Adipocyte (in vitro differentiated cells): ENCODE measurements around the gene EBPL.
"Not testable (repeated sequence)": the region's sequence is repeated elsewhere in the genome, so short reads cannot be mapped to it uniquely, and the experiment has no call there.

ENCODE experiments used
- DNase-seq: peaks from one replicate; pipeline ENCODE4 v3.0.0-alpha.2; 2015; ENCODE audit warnings: low read depth
- H3K27me3 ChIP-seq: replicated peaks from 2 replicates; pipeline ENCODE4 v1.7.0; 2013; ENCODE audit warnings: mild to moderate bottlenecking, low read length, moderate library complexity; ENCODE audit not compliant: control insufficient read depth, insufficient read depth
- H3K36me3 ChIP-seq: 2 replicates; pipeline ENCODE4 v1.7.0; 2013; ENCODE audit warnings: low read length, mild to moderate bottlenecking, moderate library complexity; ENCODE audit not compliant: control insufficient read depth, insufficient read depth, severe bottlenecking
- H3K4me1 ChIP-seq: 2 replicates; pipeline ENCODE4 v1.7.0; 2013; ENCODE audit warnings: mild to moderate bottlenecking, low read length, moderate library complexity; ENCODE audit not compliant: control insufficient read depth, insufficient read depth
- H3K4me3 ChIP-seq: 2 replicates; pipeline ENCODE4 v1.7.0; 2013; ENCODE audit warnings: mild to moderate bottlenecking, low read length, moderate library complexity
- H3K9ac ChIP-seq: 2 replicates; pipeline ENCODE4 v1.7.0; 2013; ENCODE audit warnings: mild to moderate bottlenecking, low read length, moderate library complexity
- H3K9me3 ChIP-seq: 2 replicates; pipeline ENCODE4 v1.7.0; 2013; ENCODE audit warnings: mild to moderate bottlenecking, low read length, moderate library complexity; ENCODE audit not compliant: control insufficient read depth

EBPL gene

DNA sequence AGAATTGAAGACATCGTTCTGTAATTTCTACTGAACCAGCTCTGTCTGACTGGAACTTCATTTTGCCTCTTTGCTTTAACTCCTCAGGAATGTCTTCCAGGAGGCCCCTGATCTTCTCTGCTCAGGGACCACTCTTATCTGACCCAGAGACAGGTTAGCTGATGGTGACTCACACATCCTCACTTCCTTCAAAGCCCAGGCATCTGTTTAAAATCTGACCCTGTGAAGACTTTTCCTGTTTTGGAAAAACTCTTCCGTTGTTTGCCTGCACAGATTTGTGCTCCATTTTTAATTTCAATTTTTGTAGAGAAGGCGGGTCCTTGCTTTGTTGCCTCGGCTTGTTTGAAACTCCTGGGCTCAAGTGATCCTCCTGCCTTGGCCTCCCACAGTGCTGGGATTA, 61.3 kb downstream of the EBPL start:
- Histone ChIP-seq H3K9ac (no peak overlapping the region), H3K4me3 (no peak overlapping the region), H3K27me3 (no peaks in the 10 kb centered on the region), H3K4me1 (peaks cover 13% of the 10 kb centered on the region), H3K9me3 (no peaks in the 10 kb centered on the region), H3K36me3 (no peaks in the 10 kb centered on the region)
- no peak for DNase-seq

- no peaks in the 10 kb centered on the region for H3K9me3 ChIP-seq
- DNase-seq = no peak
- no peak overlapping the region for H3K9ac ChIP-seq
- no peaks in the 10 kb centered on the region for H3K27me3 ChIP-seq
- H3K4me3 ChIP-seq = no peak overlapping the region
- H3K36me3 ChIP-seq = no peaks in the 10 kb centered on the region
- peaks cover 14% of the 10 kb centered on the region for H3K4me1 ChIP-seq
Observed at GRCh38 chr13:49629196-49629938, 61.9 kb downstream of the EBPL start.

- no peaks in the 10 kb centered on the region for H3K9me3 ChIP-seq
- DNase-seq = no peak
- H3K9ac ChIP-seq = no peak within 1 kb of the TSS
- peaks cover 14% of the 10 kb centered on the region for H3K4me1 ChIP-seq
- no peaks in the 10 kb centered on the region for H3K36me3 ChIP-seq
- H3K4me3 ChIP-seq = no peak within 1 kb of the TSS
- H3K27me3 ChIP-seq = no peaks in the 10 kb centered on the region
Observed at GRCh38 chr13:49627831-49628652, 63.2 kb downstream of the EBPL start, which contains the start of gene ARL11. TSS of gene ARL11 (plus strand) at chr13:49628507. CDS start at chr13:49630448, 1,941 bp downstream.

GRCh38 chr13:49625392-49626079, 65.8 kb downstream of the EBPL start:
- no peaks in the 10 kb centered on the region for H3K27me3 ChIP-seq
- no peak for DNase-seq
- H3K4me3 ChIP-seq = no peak overlapping the region
- no peaks in the 10 kb centered on the region for H3K36me3 ChIP-seq
- H3K9ac ChIP-seq = peak overlapping the region; percentile 24
- H3K9me3 ChIP-seq = no peaks in the 10 kb centered on the region
- peaks cover 14% of the 10 kb centered on the region for H3K4me1 ChIP-seq

DNA sequence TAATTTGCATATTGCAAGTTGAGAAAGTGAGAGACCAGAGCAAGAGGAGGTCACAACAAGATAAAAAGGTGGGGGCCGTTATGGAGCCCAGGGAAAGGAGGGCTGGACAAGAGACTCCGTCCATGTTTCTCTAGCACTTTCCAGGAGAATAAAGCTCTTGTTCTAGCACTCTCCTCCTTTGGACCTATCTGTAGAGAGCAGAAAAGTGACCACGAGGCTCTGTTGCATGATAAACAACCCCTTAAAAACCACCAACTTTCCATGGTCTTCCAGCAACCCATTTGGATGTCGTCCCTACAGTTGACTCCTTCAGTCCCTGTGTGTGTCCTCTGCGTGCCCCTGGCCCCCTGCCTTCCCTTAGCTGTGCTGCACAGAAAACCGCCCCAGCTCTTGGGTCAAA, 67.1 kb downstream of the EBPL start:
- DNase-seq = no peak
- Histone ChIP-seq H3K27me3 (no peaks in the 10 kb centered on the region), H3K4me1 (peaks cover 14% of the 10 kb centered on the region)

GRCh38 chr13:49622174-49622946, 68.9 kb downstream of the EBPL start:
- no peak overlapping the region for H3K4me3 ChIP-seq
- H3K36me3 ChIP-seq = no peaks in the 10 kb centered on the region
- no peak for DNase-seq
- peaks cover 14% of the 10 kb centered on the region for H3K4me1 ChIP-seq
- no peaks in the 10 kb centered on the region for H3K27me3 ChIP-seq
- no peak overlapping the region for H3K9ac ChIP-seq
- H3K9me3 ChIP-seq = no peaks in the 10 kb centered on the region

More for the DNA sequence above, 67.1 kb downstream of the EBPL start:
- Histone ChIP-seq H3K9me3 (no peaks in the 10 kb centered on the region), H3K36me3 (no peaks in the 10 kb centered on the region), H3K4me3 (no peak overlapping the region), H3K9ac (no peak overlapping the region)

GRCh38 chr13:49620170-49620621, 71.1 kb downstream of the EBPL start:
- no peak for DNase-seq
- Histone ChIP-seq H3K9me3 (no peaks in the 10 kb centered on the region), H3K27me3 (no peaks in the 10 kb centered on the region), H3K9ac (no peak overlapping the region), H3K4me3 (no peak overlapping the region), H3K4me1 (peaks cover 4% of the 10 kb centered on the region), H3K36me3 (no peaks in the 10 kb centered on the region)

- Histone ChIP-seq H3K27me3 (no peaks in the 10 kb centered on the region), H3K9me3 (peaks cover 3% of the 10 kb centered on the region), H3K4me3 (no peak overlapping the region), H3K9ac (no peak overlapping the region), H3K4me1 (no peaks in the 10 kb centered on the region), H3K36me3 (no peaks in the 10 kb centered on the region)
- DNase-seq = peak; percentile 34
Observed at GRCh38 chr13:49616676-49617065, 74.6 kb downstream of the EBPL start.

DNA sequence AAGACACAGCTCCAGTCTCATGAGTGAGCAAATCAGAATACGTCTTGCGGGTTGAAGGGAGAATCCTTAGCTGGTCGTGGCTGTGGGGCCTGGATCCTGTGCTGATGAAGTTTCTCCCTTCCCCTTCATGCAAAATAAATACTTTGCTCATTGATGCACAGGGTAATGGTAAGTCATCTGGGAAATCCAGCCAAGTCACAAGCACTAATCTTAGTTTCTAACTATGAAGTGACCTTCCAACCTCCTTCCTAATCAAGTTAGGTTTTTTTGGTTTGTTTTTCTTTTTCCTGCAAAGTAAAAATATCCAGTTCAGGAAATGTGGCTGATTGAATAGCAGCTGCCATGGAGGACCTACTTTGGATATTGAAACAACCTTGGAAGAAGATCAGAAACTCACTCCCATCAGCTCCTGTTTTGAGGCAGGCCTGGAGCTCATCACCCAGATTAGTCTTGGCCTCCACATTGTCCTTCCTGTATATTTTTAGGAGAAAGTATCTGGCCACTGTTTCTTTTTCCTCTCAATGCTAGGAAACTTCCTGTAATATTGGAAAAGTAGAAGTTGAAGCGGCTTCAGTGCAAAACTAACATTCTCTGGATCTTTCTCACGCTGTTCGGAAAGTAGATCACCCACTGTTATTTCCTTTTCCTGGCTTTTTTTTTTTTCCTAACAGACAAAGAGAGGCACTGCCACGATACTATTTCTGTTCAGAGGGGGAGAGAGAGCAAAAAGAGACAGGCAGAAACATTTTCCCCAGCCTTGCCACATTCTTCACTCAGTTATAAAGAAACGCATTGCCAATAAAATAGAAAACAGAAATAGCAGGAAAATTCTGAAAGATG, 75.2 kb downstream of the EBPL start:
- Histone ChIP-seq H3K36me3 (no peaks in the 10 kb centered on the region), H3K9ac (no peak overlapping the region), H3K9me3 (peaks cover 3% of the 10 kb centered on the region), H3K4me3 (no peak overlapping the region), H3K27me3 (no peaks in the 10 kb centered on the region), H3K4me1 (no peaks in the 10 kb centered on the region)
- DNase-seq = no peak

DNA sequence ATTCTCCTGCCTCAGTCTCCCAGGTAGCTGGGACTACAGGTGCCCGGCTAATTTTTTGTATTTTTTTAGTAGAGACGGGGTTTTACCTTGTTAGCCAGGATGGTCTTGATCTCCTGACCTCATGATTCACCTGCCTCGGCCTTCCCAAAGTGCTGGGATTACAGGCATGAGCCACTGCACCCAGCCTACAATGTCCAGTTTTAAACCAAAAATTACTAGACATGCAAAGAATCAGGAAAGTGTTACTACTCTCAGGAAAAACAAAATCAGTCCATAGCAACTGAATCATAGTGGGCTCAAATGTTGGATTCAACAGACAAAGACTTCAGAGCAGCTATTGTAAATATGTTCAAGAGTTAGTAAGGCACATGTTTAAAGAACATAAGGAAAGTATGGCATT, 79.2 kb downstream of the EBPL start:
- not testable (repeated sequence) for H3K27me3 ChIP-seq, H3K4me3 ChIP-seq, H3K4me1 ChIP-seq, H3K9ac ChIP-seq, H3K36me3 ChIP-seq, DNase-seq, H3K9me3 ChIP-seq
